Measurements from ENCODE around the gene NEU2.
"Not testable (repeated sequence)": the region's sequence is repeated elsewhere in the genome, so short reads cannot be mapped to it uniquely, and the experiment has no call there.

The NEU2 gene

DNA sequence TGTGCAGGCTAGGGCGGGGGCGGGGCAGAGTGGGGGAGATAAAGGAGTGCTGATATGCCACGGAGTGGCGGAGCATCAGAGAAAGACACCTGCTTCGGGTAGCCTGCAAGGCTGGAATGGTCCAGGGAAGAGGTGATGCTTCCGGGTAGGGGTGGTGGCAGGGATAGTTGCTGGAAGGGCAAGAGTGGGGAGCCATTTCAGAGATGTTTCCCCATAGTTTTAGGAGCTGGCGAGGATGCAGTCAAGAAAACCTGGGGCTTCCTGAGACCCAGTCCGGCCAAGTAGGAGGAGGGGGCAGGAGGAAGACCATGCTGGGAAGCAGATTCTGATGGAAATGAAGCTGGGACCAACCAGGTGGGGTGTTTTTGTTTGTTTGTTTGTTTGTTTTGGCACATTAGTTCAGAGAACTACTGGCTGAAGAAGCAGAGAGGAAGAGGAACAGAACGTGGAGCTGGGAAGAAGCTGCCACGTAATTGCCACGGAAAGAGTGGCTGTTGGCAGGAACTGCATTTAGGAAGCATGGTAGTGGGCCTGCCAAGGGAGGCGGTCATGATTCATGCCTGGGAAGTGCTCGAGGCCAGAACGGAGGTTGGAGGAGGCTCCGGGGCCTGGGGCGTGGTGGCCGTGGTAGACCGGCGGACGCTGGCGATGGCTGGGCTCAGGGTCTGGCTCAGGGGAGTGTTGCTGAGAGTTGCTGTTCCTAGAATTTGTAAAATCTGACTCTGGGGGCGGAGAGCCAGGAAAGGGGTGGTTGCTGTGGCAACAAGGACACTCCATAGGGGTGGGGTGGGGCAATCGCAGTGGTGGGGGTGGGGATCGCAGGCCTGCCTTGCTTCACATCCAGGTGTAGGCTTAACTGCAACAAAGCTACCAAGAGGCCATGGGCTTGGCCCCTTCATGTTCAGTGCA lies 19.0 kb downstream of the NEU2 start:
- H3K27ac ChIP-seq, result peak overlapping the region in 6 of 21 experiments; percentile 7 to 48 (median 30)
- H3K4me3 ChIP-seq, result no peak overlapping the region

DNA sequence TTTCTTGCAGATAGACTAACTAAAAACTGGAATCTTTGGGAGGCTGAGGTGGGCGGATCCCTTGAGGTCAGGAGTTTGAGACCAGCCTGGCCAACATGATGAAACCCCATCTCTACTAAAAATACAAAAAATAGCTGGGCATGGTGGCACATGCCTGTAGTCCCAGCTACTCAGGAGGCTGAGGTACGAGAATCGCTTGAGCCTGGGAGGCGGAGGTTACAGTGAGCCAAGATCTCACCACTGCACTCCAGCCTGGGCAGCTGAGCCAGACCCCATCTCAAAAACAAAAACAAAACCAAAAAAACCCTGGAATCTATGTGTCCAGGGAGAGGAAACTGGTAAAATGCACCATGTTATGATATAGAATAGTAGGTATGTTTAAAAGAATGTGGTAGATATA lies 20.0 kb downstream of the NEU2 start:
- not testable (repeated sequence) for H3K4me3 ChIP-seq, H3K27ac ChIP-seq

DNA sequence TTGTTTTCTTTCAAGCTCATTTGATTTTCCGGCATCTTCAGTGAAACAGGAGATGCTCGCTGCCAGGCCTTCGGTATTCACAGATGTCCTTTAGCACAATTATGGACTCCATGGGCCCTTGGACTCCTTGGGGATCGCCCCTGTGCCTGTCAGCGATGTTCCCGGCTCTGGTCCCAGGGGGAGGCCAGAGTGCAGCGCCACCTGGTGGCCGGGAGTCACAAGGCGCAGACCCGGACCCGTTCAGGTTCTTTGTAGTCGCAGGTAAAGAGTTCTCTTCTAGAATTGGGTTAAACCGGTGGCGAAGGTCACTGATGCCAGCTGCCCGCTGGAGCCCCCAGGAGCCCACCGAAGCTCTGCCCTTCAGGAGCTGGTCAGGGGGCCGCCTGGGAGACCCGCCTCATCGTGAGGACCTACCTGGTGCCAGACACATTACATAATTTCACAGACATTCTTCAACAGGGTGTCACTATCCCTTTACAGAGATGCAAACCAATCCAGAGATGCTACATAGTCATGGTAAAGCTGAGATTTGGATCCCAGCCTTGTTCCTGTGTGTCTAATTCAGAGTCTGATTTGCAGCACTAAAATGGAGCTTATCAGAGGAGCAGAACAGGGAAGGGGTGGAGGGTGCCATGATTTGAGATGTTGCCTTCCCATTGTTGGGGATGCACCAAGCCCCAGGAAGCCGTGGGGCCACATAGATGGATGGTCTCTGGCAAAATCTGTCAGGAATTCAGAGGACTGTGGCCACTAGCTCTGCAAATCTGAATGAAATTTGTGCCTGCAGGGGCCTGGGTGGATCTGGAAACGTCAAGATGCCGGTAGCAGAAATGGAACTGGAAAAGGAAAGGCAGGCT lies 21.7 kb downstream of the NEU2 start:
- no peak overlapping the region for H3K4me3 ChIP-seq
- no peak overlapping the region for H3K27ac ChIP-seq

DNA sequence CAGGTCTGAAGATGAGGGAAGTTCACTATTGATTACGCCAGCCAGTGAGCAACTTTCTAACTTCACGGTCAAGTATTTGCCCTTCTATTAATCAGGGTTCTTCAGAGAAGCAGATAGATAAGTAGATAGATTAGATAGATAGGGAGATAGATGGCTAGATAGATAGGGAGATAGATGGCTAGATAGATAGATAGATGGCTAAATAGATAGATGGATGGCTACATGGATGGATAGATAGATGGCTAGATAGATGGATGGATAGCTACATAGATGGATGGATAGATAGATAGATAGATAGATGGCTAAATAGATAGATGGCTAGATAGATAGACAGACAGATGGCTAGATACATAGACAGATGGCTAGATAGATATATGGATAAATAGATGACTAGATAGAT lies 22.9 kb downstream of the NEU2 start:
- H3K4me3 ChIP-seq, result no peak overlapping the region
- H3K27ac ChIP-seq, result no peak overlapping the region

DNA sequence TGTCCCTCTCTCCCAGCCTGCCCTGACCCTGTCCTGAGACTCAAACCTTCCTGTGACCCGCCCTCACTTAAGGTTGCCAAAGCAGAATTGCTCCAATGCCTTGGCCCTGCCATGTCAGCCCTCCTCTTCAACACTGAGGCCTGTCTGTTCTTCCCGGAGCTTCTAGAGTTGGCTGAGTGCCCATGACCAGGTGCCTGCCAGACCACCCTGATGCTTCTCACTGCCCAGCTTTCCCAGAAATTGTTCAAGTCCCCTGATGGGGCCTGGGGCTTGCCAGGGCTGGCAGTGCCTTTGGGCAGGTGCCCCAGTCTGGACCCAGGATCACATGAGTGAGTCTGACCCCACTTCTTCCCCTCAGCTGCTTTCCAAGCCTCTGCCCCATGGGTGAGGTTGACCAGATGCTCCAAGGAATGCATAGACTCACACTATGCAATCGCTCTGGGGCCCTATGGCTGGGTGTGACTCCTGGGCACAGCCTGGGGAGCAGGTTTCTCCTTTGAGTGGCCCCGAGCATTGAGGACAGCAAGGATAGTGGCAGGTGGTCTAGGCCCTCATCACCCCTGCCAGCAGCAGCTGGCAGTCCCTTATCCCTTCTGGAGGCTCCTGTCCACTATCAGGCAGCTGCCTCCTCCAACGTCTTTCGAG lies 24.6 kb downstream of the NEU2 start:
- no peak overlapping the region for H3K27ac ChIP-seq
- H3K4me3 ChIP-seq, result no peak overlapping the region

DNA sequence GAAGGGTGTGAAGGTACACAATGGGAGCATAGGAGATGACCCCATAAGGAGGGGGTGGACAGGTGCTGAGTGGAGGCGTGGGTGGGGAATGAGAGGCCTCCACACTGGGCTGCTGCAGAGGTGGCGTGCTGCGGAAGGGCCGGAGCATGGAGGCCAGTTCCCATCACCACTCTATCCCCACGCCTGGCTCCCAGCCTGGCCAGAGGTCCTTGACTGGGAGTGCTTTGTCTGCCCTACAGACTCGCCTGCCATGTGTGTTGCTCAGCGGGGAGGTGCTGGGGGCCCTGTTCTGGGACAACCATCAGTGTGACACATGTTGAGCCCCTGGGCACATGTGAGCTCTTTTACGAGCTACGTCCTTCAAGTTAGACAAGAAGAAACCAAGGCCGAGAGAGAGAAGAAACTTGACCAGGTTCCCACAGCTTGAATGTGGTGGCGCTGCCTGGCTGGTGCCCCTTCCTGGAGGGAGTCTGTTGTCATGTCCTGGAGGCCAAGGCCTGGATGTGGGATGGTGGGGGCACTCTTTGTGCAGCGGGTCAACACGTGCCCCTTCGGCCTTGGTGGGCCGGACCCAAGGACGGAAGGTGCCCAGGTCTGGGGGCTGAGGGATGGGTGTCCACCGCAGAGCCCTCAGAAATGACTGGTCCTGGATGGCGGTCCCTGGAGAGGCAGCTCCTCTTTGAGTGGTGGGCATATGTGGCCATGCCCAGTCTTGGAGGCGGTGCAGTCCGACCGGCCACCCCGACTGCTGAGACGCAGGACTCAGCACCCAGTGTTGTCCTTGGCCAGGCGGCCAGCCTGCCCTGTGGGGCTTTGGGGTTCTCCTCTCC lies 26.5 kb downstream of the NEU2 start:
- peak overlapping the region in 18 of 21 experiments; percentile 37 to 98 (median 87) for H3K27ac ChIP-seq
- H3K4me3 ChIP-seq, result no peak overlapping the region

DNA sequence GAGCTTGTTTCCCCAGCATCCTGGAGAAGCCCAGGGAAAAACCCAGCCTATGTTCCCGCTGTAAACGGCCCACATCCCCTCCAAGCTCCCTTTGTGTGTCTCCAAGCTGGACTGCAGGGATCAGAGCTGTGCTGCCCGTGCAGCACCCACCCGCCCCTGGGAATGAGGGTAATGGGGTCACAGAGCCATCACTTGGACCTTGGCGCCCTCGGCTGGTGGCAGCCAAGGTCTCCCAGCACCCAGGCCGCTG lies 27.0 kb downstream of the NEU2 start:
- H3K27ac ChIP-seq, result peak overlapping the region; percentile 20 to 98 (median 85)
- peak overlapping the region in 1 of 7 experiments; percentile 46 for H3K4me3 ChIP-seq

DNA sequence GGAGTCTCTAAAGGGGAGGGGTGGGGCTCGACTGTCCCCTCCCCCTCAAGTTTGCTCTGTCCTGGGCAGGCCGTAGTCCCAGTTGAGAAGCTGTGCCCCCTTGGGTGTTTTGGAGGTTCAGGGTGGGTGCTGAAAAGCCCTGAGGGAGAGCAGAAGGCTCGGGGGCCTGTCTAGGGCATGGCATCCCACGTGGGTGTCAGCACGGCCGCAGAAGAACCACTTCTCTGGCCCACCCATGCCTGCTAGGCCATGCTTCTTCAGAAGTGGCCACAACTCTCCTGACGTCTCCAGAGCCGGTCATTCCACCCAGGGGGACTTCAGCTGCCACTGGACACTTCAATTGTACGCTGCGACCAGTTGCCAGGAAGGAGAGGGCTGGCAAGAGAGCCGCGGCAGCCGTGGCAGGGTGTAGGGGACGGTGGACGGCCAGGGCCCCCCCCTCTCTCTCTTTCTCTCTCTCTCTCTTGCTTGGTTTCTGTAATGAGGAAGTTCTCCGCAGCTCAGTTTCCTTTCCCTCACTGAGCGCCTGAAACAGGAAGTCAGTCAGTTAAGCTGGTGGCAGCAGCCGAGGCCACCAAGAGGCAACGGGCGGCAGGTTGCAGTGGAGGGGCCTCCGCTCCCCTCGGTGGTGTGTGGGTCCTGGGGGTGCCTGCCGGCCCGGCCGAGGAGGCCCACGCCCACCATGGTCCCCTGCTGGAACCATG lies 27.5 kb downstream of the NEU2 start, which contains the start of gene INPP5D:
TSS of gene INPP5D (plus strand) at position 546 of the 704 bp plus-strand sequence. CDS start at position 683, 137 bp downstream.
- H3K4me3 ChIP-seq, result peak within 1 kb of the TSS; percentile 33 to 63 (median 47)
- H3K27ac ChIP-seq, result peak within 1 kb of the TSS; percentile 20 to 98 (median 85)

DNA sequence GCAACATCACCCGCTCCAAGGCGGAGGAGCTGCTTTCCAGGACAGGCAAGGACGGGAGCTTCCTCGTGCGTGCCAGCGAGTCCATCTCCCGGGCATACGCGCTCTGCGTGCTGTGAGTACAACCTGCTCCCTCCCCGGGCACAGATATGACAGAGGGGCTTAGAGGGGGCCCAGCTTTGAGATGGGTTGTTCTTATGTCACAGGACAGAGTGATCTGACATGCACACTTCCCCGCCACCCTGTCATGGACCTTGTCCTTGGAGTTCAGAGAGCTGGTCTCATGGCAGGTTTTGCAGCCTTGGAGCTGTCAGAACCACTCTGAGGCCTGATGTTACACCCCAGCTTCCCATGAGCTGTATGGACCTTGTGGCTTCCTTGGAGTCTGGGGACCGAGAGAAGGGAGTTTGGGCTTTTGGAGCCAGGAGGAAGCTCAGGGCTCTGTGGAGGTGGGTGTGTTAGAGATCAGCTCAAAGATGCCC lies 28.1 kb downstream of the NEU2 start:
- Histone ChIP-seq H3K27ac (peak overlapping the region; percentile 20 to 98 (median 85)), H3K4me3 (peak overlapping the region; percentile 33 to 63 (median 47))

DNA sequence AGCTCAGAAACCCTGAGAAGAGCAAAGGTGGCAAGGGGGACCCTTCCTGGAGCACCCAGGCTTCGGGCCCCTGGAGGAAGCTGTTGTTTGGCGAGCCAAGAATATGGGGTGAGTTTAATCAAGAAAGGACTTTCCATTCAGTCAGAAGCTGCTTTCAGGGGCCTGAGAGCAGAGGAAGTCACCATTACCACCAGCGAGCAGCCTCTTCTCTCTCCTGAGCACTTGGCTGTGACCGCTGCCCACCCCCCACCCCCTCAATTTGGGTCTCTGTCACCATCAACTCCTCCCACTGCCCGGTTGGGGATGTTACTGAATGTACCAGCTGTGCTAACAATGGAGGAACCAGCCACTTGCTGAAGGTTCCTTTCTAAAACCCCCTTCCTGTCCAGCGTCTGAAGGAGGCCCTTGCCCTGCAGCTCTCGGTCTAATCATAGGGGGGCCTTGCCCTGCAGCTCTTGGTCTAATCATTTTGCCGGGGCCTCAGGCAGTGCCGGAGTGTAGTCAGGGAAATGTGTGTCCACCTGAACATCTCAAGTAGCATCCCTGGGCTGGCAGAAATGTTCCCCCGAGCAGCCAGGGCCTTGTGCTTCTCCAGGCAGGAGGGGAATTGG lies 28.6 kb downstream of the NEU2 start:
- Histone ChIP-seq H3K4me3 (peak overlapping the region; percentile 33 to 63 (median 47)), H3K27ac (peak overlapping the region; percentile 20 to 98 (median 85))

DNA sequence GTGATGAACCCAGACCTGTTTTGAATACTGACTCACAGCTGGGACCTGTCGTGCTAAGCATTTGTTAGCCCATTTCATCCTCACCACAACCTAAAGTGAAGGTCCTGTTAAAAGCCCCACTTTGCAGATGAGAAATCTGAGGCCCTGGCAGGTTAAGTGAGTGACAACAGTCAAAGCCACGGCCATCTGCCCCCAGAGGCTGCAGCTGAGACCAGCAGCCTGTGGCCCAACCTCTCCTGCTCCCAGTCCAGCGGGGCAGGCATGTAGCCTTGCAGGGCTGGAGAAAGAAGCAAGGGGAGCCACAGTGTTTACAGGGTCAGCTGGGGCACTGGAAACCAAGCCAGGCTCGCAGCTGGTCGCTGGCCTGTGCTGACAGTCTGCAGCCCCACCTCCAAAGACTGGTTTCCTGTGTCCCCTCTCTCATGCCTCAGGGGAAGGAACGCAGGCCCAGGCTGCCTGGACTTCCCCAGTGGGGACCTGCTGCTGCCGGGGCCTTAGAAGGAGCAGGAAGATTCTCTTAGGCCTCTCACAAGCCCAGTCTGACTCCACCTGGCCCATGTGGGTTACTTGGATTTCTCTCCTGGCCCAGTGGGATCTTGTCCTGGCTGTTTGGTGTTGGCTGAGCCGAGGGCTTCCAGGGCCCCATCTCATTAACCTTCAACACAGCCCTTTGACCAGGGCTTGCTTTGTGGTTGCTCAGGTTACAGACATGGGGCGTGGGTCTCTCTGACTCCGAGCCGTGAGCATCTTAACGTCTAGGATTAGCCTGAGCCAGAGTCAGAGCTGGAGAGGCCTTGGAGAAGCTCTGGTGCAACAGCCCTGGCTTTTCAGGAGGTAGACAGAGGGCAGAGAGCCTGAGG lies 29.3 kb downstream of the NEU2 start:
- peak overlapping the region in 20 of 21 experiments; percentile 14 to 98 (median 86) for H3K27ac ChIP-seq

DNA sequence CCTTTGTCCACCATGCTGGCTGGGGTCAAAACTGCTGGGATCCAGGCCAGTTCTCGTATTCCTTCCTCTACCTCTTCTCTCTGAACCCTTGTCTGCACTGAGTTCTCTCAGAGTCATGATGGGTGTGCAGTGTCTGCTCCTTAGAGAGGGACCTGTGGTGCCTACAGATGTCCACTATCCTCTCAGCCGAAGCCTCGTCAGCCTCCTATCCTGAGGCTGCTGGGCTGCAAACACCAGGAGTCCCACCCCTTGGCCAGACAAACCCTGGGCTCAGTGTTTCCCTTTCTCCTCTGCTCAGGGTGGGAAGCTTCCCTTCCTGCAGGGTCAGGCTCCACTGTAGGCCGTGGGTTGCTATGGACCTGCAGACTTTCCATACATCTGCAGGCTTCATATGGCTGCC lies 30.0 kb downstream of the NEU2 start:
- H3K27ac ChIP-seq, result peak overlapping the region in 20 of 21 experiments; percentile 14 to 98 (median 86)

More for the DNA sequence above, 29.3 kb downstream of the NEU2 start:
- peak overlapping the region; percentile 33 to 63 (median 47) for H3K4me3 ChIP-seq

DNA sequence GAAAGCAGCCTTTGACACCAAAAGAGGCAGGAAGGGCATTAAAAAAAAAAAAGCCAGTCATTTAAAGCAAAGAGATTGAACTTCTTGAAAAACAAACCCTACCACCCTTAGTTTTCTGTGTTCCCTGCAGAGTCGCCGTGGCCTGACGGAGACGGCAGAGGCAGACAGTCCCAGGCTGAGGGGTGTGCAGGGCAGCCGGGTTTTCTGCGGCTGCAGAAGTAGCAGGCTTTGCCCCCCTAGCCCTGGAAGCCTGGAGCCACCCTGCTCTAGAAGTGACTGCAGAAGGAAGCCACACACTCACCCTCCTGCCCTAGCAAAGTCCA lies 30.4 kb downstream of the NEU2 start:
- Histone ChIP-seq H3K27ac (peak overlapping the region in 10 of 21 experiments; percentile 13 to 98 (median 90)), H3K4me3 (peak overlapping the region in 4 of 7 experiments; percentile 41 to 56 (median 48))

More for the DNA sequence above, 30.0 kb downstream of the NEU2 start:
- H3K4me3 ChIP-seq, result peak overlapping the region; percentile 33 to 63 (median 47)

DNA sequence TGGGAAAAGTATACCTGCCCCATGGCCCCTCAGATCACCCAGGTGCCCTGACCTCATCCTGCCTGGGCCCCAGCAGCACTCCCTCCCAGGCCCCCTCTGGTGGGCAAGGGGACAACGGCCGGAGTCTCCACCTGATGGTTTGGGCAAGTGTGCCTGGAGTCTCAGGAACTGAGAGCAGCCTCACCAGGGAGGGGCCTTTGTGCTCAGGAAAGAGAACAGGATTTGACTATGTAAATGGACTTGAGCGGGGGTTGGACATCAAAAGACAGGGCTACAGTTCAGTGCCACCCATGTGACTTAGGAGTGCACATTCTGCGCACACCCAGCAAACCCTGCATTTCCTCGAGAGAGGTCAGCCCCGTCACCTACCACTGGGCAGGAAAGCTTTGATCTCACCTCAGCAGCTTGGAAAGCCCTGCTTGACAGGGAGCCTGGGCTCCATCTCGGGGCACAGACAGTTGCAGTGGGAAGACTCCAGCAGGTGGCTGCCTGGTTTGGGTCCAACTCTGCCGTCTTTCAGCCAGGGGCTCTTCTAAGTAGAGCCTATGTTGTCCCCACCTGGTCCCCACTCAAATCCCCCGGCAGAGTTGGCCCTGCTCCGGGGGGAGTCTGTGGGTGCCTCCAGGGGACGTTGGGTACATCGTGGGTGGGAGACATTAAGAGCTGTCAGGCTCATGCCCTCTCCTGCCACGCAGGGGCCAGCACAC lies 30.9 kb downstream of the NEU2 start:
- peak overlapping the region in 10 of 21 experiments; percentile 13 to 98 (median 70) for H3K27ac ChIP-seq

DNA sequence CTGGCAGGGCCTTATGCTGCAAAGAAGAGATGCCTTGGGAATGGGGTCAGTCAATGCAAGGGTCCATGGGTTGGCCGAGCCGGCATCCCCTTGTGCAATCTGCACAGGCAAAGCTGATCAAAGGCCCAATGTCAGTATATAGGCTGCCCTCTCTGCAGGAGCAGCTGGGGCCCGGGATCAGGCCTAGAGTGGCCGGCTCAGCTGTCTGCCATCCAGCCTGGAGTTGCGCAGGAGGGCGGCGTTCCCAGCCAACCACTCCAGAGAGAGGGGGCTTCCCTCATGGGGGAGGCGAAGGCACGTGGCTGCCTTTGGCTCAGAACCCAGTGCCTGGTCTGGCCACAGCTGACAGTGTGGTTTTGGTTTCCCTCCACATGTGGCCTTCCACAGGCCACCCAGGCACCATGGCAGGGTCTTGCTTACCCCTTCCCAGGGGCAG lies 31.5 kb downstream of the NEU2 start:
- Histone ChIP-seq H3K4me3 (no peak overlapping the region), H3K27ac (peak overlapping the region in 5 of 21 experiments; percentile 1 to 98 (median 41))

More for the DNA sequence above, 30.9 kb downstream of the NEU2 start:
- H3K4me3 ChIP-seq, result peak overlapping the region in 3 of 7 experiments; percentile 46 to 56 (median 51)

DNA sequence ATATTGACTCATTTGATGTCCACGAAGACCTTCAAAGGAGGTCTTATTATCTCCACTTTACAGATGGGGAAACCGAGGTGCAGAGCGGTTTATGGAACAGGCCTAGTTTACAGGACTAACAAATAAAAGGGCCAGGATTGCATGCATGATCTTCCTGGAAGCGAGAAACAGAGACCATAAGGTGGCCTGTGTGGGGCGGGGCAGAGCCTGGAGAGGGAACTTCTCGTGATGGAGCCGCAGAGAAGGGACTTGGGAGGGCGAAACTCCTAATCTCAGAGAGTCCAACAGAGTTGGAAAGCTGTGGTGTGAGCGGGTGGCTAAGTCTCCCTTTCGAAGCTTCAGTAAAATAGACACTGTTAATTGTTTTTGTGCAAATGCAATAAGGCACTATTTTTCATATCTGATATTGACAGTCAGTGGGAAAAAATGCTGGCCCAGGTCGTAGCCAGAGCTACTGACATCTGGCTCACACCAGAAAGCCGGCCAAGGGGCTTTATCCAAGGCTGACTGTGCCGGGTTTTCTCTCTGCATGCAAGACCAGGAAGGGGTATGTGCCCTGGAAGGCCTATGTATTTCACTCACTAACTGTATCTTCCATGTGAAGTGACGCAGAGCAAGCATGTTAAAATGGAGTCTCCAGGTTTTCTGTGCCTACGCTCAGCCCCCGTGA lies 32.2 kb downstream of the NEU2 start:
- peak overlapping the region in 2 of 21 experiments; percentile 1 to 20 for H3K27ac ChIP-seq

More for the DNA sequence above, 32.2 kb downstream of the NEU2 start:
- no peak overlapping the region for H3K4me3 ChIP-seq
